ENCODE measurements around the gene ARHGAP23.

GRCh38 chr17:38512473-38513058 is 84.3 kb downstream of the ARHGAP23 start:
- no peak for TF ChIP-seq CTCF (IDR thresholded peaks at IDR 0.05)
- TF ChIP-seq EP300 (IDR thresholded peaks at IDR 0.05) = no peak
- TF ChIP-seq POLR2AphosphoS5 (IDR thresholded peaks at IDR 0.05) = no peak
- no peak for TF ChIP-seq POLR2A (IDR thresholded peaks at IDR 0.05)

All from stomach (tissue), 4 donors.